Ovary (tissue), 3 donors: ENCODE data around the gene TLNRD1.

Experiments
- EP300 ChIP-seq: sonication (generic); formaldehyde crosslinking; IDR thresholded peaks from one replicate; pipeline ENCODE4 v1.6.1; 2017; ENCODE audit warnings: antibody characterized with exemption
- POLR2A ChIP-seq: fragments of 450-650 bp; IDR thresholded peaks from one replicate; pipeline ENCODE4 v1.6.1; 2017; ENCODE audit warnings: antibody characterized with exemption, mild to moderate bottlenecking, moderate library complexity
- TF ChIP-seq, protein P1 (sequence below), 3 donors: fragments of 450-650 bp in 2 of 3; fragments of 200-600 bp in 1 of 3; IDR thresholded peaks; one replicate each; pipeline versions ENCODE4 v1.5.1 to v1.8.0; 2016 to 2022; ENCODE audit warnings: antibody characterized with exemption in 3 of 3, mild to moderate bottlenecking in 1 of 3
- donor health status: DM: no; HTN: no; CAD: no.

DNA sequence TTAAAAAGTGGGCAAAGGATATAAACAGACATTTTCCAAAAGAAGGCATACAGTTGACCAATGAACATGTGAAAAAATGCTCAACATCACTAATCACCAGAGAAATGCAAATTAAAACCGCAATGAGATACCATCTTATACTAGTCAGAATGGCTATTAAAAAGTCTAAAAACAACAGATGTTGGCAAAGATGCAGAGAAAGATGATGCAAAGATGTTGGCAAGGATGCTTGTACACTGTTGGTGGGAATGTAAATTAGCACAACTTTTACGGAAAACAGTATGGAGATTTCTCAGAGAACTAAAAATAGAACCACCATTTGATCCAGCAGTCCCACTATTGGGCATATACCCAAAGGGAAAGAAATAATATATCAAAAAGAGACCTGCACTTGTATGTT is 53.5 kb downstream of the TLNRD1 start:
- TF ChIP-seq, protein P1, sequence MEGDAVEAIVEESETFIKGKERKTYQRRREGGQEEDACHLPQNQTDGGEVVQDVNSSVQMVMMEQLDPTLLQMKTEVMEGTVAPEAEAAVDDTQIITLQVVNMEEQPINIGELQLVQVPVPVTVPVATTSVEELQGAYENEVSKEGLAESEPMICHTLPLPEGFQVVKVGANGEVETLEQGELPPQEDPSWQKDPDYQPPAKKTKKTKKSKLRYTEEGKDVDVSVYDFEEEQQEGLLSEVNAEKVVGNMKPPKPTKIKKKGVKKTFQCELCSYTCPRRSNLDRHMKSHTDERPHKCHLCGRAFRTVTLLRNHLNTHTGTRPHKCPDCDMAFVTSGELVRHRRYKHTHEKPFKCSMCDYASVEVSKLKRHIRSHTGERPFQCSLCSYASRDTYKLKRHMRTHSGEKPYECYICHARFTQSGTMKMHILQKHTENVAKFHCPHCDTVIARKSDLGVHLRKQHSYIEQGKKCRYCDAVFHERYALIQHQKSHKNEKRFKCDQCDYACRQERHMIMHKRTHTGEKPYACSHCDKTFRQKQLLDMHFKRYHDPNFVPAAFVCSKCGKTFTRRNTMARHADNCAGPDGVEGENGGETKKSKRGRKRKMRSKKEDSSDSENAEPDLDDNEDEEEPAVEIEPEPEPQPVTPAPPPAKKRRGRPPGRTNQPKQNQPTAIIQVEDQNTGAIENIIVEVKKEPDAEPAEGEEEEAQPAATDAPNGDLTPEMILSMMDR (IDR thresholded peaks at IDR 0.05): no peak
- no peak for TF ChIP-seq POLR2A
- TF ChIP-seq EP300: no peak
